PC-3 (cell line): Measurements from ENCODE around the gene DDC. TPM values are rescaled to one million over a fixed set of nuclear protein-coding genes. Genes with fewer than 3 reads are reported as not detected.

Experiments used
- ATAC-seq: fragments of 200-7000 bp; cut with Tn5 transposase; 2 replicates; pipeline ENCODE4 v1.9.1; 2020; ENCODE audit warnings: mild to moderate bottlenecking, moderate library complexity
- BruUV-seq: library from RNA; stranded (reverse); fragments of 400-500 nt; replicated peaks from 2 replicates; lab custom pipeline; 2021; lab: Mats Ljungman, UMichigan
- CTCF ChIA-PET: fragments of 300-600 bp; sonication (Branson Sonifier 250); formaldehyde crosslinking; loops from one replicate; lab custom pipeline; 2022; ENCODE audit warnings: antibody characterized with exemption; lab: Charles Lee
- POLR2A ChIA-PET: fragments of 300-600 bp; sonication (Branson Sonifier 250); formaldehyde crosslinking; loops from one replicate; lab custom pipeline; 2022; ENCODE audit warnings: antibody characterized with exemption; ENCODE audit not compliant: unreplicated experiment; lab: Charles Lee
- DNase-seq: peaks from one replicate; pipeline ENCODE4 v3.0.0-alpha.2; 2015
- H2AFZ ChIP-seq: fragments of 300-600 bp; sonication (generic); 2 replicates; pipeline ENCODE4 v1.6.0; 2016; ENCODE audit warnings: antibody characterized with exemption, low read length
- H3F3A ChIP-seq: fragments of 300-600 bp; sonication (generic); one replicate; pipeline ENCODE4 v1.6.0; 2017; ENCODE audit warnings: antibody characterized with exemption, low read length, control low read depth, mild to moderate bottlenecking; ENCODE audit not compliant: unreplicated experiment
- H3K27ac ChIP-seq: fragments of 300-600 bp; sonication (generic); 2 replicates; pipeline ENCODE4 v1.5.1; 2016; ENCODE audit warnings: mild to moderate bottlenecking, low read length
- H3K27me3 ChIP-seq: fragments of 300-600 bp; sonication (generic); 2 replicates; pipeline ENCODE4 v1.6.1; 2016; ENCODE audit warnings: low read length, mixed read lengths
- H3K36me3 ChIP-seq: fragments of 300-600 bp; sonication (generic); 2 replicates; pipeline ENCODE4 v1.6.1; 2016; ENCODE audit warnings: low read depth, mixed run types, low read length, mixed read lengths
- H3K4me1 ChIP-seq: fragments of 300-600 bp; sonication (generic); 2 replicates; pipeline ENCODE4 v1.5.1; 2016; ENCODE audit warnings: low read length; ENCODE audit not compliant: insufficient read depth
- H3K4me2 ChIP-seq: fragments of 300-600 bp; sonication (generic); 2 replicates; pipeline ENCODE4 v1.6.0; 2016; ENCODE audit warnings: low read length
- H3K4me3 ChIP-seq: fragments of 300-600 bp; sonication (generic); 2 replicates; pipeline ENCODE4 v1.5.1; 2016; ENCODE audit warnings: mild to moderate bottlenecking, low read length, mixed read lengths
- H3K79me2 ChIP-seq: fragments of 300-600 bp; sonication (generic); 2 replicates; pipeline ENCODE4 v1.6.1; 2017; ENCODE audit warnings: low read length, mixed read lengths
- H3K9ac ChIP-seq: fragments of 300-600 bp; sonication (generic); 2 replicates; pipeline ENCODE4 v1.6.0; 2016; ENCODE audit warnings: mild to moderate bottlenecking, low read length
- H3K9me2 ChIP-seq: fragments of 300-600 bp; sonication (generic); replicated peaks from 2 replicates; pipeline ENCODE4 v1.6.1; 2016; ENCODE audit warnings: mixed run types, low read length, mixed read lengths
- H3K9me3 ChIP-seq: fragments of 300-600 bp; sonication (generic); 2 replicates; pipeline ENCODE4 v1.6.1; 2016; ENCODE audit warnings: low read length, mixed read lengths
- H4K20me1 ChIP-seq: fragments of 300-600 bp; sonication (generic); 2 replicates; pipeline ENCODE4 v1.6.1; 2016; ENCODE audit warnings: low read length, mixed read lengths
- CTCF ChIP-seq: fragments of 300-600 bp; sonication (generic); conservative IDR thresholded peaks from 2 replicates; pipeline ENCODE4 v1.5.1; 2017; ENCODE audit warnings: antibody characterized with exemption, low read depth, mild to moderate bottlenecking, low read length
- EZH2 ChIP-seq: fragments of 300-600 bp; sonication (generic); IDR thresholded peaks from one replicate; pipeline ENCODE4 v1.6.1; 2017; ENCODE audit warnings: antibody characterized with exemption, mild to moderate bottlenecking, low read length; ENCODE audit not compliant: unreplicated experiment
- EZH2phosphoT487 ChIP-seq: fragments of 300-600 bp; sonication (generic); IDR thresholded peaks from 2 replicates; pipeline ENCODE4 v1.6.1; 2018; ENCODE audit warnings: mild to moderate bottlenecking, antibody characterized with exemption, low read length, borderline replicate concordance
- intact Hi-C: fragments of 100-400 bp; cut with micrococcal nuclease; formaldehyde crosslinking; loops from 2 replicates; pipeline ENCODE4 v1.9.0; 2023
- total RNA-seq: library from RNA; depleted of rRNA; stranded (reverse); fragments of >200 nt; gene quantifications from 2 replicates; pipeline ENCODE4 v1.2.3, GENCODE V29; 2014

The DDC gene
- total RNA-seq, 1 experiment from 2014 or later = not detected

- BruUV-seq = no TSS peak
- Histone ChIP-seq H3K9me3 (no peaks in the 10 kb centered on the region), H3K27me3 (peaks cover 15% of the 10 kb centered on the region; the same call in 1 of the 2 replicates), H3K36me3 (no peaks in the 10 kb centered on the region), H2AFZ (no peak overlapping the region), H4K20me1 (no peaks in the 10 kb centered on the region), H3K9me2 (no peaks in the 10 kb centered on the region), H3K27ac (no peak overlapping the region), H3K9ac (no peak overlapping the region), H3K4me2 (no peak overlapping the region), H3K4me3 (no peak overlapping the region), H3K79me2 (no peaks in the 10 kb centered on the region), H3F3A (no peaks in the 10 kb centered on the region), H3K4me1 (no peaks in the 10 kb centered on the region)
- POLR2A ChIA-PET = no interaction called here
- DNase-seq (no peak), ATAC-seq (no peak)
- intact Hi-C loops = no loop called here
- TF ChIP-seq EZH2 (no peak), EZH2phosphoT487 (no peak), CTCF (no peak)
- CTCF ChIA-PET = no interaction called here
These were observed 68.0 kb downstream of the DDC start for GRCh38 chr7:50497068-50497642.

GRCh38 chr7:50496569-50496968, 68.6 kb downstream of the DDC start:
- no TSS peak for BruUV-seq
- POLR2A ChIA-PET = no interaction called here
- Histone ChIP-seq H3K27ac (no peak overlapping the region), H3K27me3 (peaks cover 15% of the 10 kb centered on the region; the same call in 1 of the 2 replicates), H2AFZ (no peak overlapping the region), H3F3A (no peaks in the 10 kb centered on the region), H3K4me2 (no peak overlapping the region), H3K79me2 (no peaks in the 10 kb centered on the region), H3K36me3 (no peaks in the 10 kb centered on the region), H3K9ac (no peak overlapping the region), H3K4me1 (no peaks in the 10 kb centered on the region), H3K4me3 (no peak overlapping the region), H3K9me3 (no peaks in the 10 kb centered on the region), H3K9me2 (no peaks in the 10 kb centered on the region), H4K20me1 (no peaks in the 10 kb centered on the region)
- intact Hi-C loops = no loop called here
- no peak for TF ChIP-seq EZH2
- TF ChIP-seq EZH2phosphoT487 = no peak
- no peak for TF ChIP-seq CTCF
- no peak for DNase-seq
- no peak for ATAC-seq
- CTCF ChIA-PET = no interaction called here

GRCh38 chr7:50495746-50496145, 69.5 kb downstream of the DDC start:
- H3K27me3 ChIP-seq = peaks cover 15% of the 10 kb centered on the region; the same call in 1 of the 2 replicates
- no peaks in the 10 kb centered on the region for H3K9me3 ChIP-seq
- no peaks in the 10 kb centered on the region for H4K20me1 ChIP-seq
- CTCF ChIA-PET = no interaction called here
- H3K4me3 ChIP-seq = no peak overlapping the region
- no peaks in the 10 kb centered on the region for H3K36me3 ChIP-seq
- no peak for DNase-seq
- no peaks in the 10 kb centered on the region for H3K79me2 ChIP-seq
- H3K4me2 ChIP-seq = no peak overlapping the region
- ATAC-seq = no peak
- POLR2A ChIA-PET = no interaction called here
- H3K27ac ChIP-seq = no peak overlapping the region
- no peaks in the 10 kb centered on the region for H3F3A ChIP-seq
- TF ChIP-seq EZH2 = no peak
- TF ChIP-seq CTCF = no peak
- no peak for TF ChIP-seq EZH2phosphoT487
- no peak overlapping the region for H3K9ac ChIP-seq
- intact Hi-C loops = no loop called here
- no peak overlapping the region for H2AFZ ChIP-seq
- H3K9me2 ChIP-seq = no peaks in the 10 kb centered on the region
- no TSS peak for BruUV-seq
- no peaks in the 10 kb centered on the region for H3K4me1 ChIP-seq
